NCI-H2196 (cell line): ENCODE data around the gene NAV2.

ENCODE experiments used
- DNase-seq: peaks from one replicate; lab custom pipeline; 2025; ENCODE audit not compliant: unreplicated experiment; lab: John Stamatoyannopoulos, UW

NAV2 gene

GRCh38 chr11:20048246-20048645 is 335.6 kb downstream of the NAV2 start:
- no peak for DNase-seq

DNA sequence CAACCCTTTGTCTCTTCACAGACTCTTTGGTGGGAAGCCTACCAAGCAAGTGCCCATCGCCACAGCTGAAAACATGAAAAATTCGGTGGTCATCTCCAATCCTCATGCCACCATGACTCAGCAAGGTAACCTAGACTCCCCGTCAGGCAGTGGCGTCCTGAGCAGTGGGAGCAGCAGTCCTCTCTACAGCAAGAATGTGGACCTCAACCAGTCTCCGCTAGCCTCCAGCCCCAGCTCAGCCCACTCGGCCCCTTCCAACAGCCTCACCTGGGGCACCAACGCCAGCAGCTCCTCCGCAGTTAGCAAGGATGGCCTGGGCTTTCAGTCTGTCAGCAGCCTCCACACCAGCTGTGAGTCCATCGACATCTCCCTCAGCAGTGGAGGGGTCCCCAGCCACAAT is 336.1 kb downstream of the NAV2 start:
- no peak for DNase-seq

DNA sequence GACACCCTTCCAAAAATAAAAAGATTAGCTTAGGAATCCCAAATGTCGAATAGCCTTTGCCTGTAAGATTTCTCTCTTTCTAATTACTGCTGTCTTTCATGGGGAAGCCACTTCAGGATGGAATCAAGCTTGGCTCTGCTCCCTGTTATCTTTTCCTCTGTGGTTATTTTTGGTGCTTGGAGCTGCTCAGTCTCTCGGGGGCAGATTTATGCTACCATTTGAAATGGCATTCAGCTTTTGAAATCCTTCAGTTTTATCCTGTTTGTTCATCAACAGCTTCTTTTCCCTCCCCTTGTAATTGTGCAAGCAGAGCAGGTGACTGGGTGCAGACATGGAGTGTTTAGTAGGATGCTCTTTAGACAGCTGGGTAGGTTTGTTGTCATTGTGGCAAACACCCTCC is 336.6 kb downstream of the NAV2 start:
- no peak for DNase-seq

DNA sequence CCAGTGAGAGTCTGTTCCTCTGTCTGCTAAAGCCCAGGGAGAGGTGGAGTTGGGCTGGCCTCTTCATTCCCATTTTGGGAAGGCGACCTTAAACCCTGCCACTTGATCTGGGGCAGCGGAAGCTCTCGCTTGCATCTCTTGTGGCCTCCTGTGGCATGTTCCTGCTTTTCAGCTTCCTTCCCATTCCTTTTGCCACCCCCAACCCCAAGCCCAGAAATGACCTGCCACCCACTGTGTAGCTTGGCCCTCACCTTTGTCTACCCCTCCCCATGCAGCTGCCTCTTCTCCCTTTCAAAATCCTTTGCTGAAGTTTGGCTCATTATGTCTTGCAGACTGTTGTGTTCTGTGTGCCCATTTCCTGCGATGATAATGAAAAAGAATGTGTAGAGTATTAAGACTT is 337.4 kb downstream of the NAV2 start:
- no peak for DNase-seq

GRCh38 chr11:20050551-20051333 is 338.1 kb downstream of the NAV2 start:
- no peak for DNase-seq

- no peak for DNase-seq
Observed at GRCh38 chr11:20051469-20052399, 339.1 kb downstream of the NAV2 start.

DNA sequence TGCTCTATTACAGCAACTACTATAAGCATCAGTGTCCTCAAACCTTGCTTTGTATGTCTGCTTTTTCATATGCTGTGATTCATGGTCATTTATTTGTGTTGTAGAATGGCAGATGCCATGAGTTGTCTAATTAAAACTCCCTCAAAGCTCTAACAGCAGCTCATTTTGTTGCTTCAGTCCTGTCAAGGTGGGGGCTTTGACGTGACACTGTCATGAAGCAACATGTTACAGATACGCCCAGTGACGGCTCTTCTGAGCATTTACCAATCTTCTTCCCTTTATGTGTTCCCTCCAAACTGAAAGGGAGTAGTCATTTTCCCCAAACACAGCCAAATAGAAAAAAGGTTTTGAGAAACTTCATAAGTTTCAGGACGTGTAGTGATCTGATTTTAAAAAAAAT is 340.9 kb downstream of the NAV2 start:
- no peak for DNase-seq

DNA sequence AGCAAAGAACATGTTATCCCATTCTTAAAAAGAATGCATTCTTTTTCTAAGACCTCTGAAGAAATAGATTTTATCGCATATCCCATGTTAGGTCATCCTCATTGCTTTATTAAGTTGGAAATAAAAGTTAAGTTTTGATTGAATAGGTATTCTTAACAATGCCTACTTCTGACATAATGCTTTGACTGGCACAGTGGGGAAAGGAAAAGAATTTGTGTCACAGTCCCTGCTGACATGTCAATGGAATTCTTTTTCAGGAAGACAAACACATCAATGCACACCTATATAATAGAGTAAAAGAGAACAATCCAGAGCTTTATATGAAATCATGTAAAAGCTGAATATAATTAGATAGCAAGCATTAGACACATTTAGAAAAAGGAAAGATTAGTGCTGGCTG is 341.9 kb downstream of the NAV2 start:
- no peak for DNase-seq

DNA sequence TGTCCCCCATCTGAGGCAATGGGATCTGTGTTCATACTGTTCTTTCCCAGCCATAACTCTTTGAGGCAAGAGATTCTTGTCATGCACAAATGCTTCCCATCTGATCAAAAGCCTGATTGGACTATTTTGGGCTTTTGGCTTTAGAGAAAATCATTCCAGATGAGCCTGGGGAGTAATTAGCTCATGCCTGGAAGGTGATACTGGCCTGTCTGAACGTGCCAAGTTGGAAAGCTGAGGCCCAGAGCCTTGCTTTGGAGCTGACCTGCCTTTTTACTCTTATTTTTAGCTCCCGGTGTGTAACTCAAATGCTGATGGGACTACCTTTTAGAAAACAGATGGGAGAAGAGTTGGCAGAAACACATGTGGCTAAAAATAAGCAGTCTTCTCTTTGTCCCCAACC is 342.7 kb downstream of the NAV2 start:
- no peak for DNase-seq

DNA sequence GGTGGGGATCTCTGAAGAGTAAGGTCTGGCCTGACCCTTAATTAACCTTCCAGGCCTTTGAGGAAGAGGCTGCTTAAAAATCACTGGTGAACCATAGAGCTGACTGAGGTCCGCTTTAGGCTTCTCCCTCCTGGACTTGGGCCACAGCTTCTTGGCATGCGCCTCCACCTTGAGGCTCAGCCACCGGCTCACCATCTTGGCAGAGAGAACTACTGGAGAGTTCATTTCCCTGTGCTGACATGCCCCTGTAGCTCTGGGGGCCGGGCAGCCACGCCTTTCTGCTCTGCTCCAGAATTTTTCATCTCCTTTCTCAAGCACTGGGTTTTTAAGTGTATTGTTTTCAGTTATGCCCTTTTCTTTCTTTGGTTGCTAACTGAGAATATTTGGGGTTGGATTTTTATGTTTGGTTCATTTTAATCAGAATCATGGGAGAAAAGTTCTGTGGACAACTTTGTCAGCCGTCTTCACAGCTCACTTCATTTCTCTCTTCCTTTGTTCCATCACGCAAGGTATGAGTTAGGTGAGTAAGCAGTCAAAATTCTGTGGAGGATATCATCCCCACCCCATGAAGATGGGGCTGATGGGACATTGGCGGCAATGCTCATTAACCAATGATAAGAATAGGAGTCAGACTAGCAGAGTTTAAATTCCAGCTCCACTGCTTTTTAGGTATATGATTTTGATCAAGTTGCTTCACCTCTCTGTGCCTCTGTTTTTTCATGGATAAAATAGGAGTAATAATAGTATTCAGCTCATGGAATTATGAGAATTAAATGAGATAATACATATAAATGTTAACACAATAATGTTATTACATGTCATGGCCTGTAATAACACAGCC is 343.7 kb downstream of the NAV2 start:
- peak; percentile 18 for DNase-seq

GRCh38 chr11:20056950-20057943 is 344.6 kb downstream of the NAV2 start:
- no peak for DNase-seq

DNA sequence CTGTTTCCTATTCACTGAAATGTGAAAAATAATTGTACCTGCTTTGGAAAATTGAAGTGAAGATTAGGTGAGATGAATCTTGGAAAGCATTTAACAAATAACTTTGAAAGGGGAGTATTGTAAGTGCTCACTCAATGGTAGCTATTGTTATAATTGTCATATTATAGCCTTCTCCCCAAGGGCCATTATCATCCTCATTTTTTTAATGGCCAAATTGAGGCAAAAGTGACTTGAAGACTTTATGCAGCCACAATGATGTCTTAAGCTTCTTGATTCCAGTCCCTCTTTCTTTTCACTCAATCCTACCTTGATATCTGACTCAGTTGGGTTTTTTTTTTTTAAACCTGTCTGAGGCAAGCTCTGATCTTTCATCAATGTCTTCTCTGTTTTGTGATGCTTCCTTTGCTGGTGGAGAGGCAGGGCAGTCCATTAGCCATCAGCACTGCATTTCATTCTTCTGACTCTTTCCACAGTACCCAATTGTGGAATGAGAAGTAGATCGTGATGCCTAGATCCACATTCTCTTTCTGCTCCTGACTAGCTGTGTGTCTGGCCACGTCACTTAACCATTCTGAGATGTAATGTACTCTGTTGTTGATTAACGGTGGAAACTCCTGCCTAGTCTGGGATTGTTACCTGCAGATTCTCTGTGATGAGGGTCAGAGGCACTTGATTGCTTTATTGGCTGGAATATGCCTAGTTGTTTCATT is 346.3 kb downstream of the NAV2 start:
- DNase-seq = no peak

GRCh38 chr11:20059587-20060021 is 347.0 kb downstream of the NAV2 start:
- no peak for DNase-seq

DNA sequence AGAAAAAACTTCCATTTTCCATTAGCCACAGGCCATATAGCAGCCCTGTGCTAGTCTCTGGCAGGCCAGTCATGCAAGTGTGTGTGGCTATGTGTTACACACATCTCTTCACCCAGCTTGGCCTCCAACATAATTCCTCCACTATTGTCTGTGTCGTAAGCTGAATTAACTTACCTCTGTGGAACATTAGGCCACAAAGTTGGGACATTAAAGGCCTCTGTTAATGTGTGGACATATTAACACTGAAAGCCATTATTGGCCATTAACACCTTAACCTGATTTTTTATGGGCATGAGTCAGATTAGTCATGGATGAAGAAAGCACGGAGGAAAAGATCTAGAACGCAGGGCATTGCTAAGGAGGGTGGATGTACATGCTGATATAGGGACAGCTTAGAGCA is 347.5 kb downstream of the NAV2 start:
- no peak for DNase-seq

GRCh38 chr11:20060647-20061205 is 348.1 kb downstream of the NAV2 start:
- no peak for DNase-seq

DNA sequence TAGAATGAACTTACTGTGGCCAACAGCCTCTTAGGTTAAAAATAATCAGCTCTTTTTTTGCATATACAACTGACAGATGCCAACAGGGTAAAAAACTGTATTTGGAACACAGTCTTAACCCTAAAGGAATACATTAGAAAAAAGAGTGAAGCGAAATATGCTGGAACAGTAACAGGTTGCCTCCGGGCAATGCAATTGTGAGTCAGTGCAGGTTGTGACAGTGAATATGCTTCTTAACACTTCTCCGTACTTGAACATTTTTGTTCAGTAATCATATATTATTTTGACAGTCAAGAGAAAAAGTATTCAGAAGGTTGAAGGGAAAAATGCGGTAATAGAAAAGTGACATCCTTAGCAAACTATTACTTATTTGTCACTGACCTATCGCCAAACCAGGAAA is 349.1 kb downstream of the NAV2 start:
- no peak for DNase-seq

GRCh38 chr11:20064961-20065405 is 352.3 kb downstream of the NAV2 start:
- no peak for DNase-seq

DNA sequence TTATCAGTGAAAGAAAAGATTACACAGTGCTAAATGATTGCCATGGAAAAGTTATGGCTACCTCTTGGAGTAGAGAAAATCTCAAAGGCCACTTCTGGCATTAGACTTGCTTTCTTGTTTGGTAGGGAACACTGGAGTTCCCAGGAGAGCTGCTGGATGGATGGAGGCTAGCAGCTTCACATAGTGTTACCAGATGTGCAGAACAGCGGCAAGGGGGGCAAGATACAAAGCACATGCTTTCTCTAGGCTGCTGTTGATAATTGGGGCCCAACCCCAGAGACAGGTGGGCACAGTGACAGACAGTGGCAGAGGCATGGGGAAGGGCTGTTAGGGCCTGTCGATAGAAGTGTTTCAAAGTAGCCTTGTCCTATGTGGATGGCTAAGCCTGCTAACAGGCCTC is 352.8 kb downstream of the NAV2 start:
- DNase-seq = no peak
